Measurements from ENCODE around the gene RANBP17. TPM values are rescaled to one million over a fixed set of nuclear protein-coding genes. Genes with fewer than 3 reads are reported as not detected.

Gene RANBP17
- total and polyA plus RNA-seq, 12 donors: 0.55 to 12.9 (median 5.9) TPM

- H3K27me3 ChIP-seq: peaks cover 0 to 10% (median 0%) of the 10 kb centered on the region in 7 donors
- no peaks in the 10 kb centered on the region for H3K36me3 ChIP-seq
- no peak for TF ChIP-seq CTCF (IDR thresholded peaks at IDR 0.05)
- H3K4me3 ChIP-seq: no peak overlapping the region
- H3K4me1 ChIP-seq: no peaks in the 10 kb centered on the region
- DNase-seq: no peak
- no peaks in the 10 kb centered on the region for H3K9me3 ChIP-seq
- ATAC-seq: no peak
- whole genome bisulfite sequencing, 2 donors: 85 to 90% methylated on average over 4 of the region's 4 CpGs
- no peak overlapping the region for H3K27ac ChIP-seq
- intact Hi-C loops (cut with DNase I): no loop called here
These were observed 25.6 kb upstream of the RANBP17 start for GRCh38 chr5:170836226-170836625.

GRCh38 chr5:170843870-170844269 lies 17.9 kb upstream of the RANBP17 start:
- Histone ChIP-seq H3K4me3 (no peak overlapping the region), H3K36me3 (no peaks in the 10 kb centered on the region), H3K9me3 (no peaks in the 10 kb centered on the region), H3K4me1 (no peaks in the 10 kb centered on the region), H3K27ac (no peak overlapping the region), H3K27me3 (peaks cover 0 to 5% (median 0%) of the 10 kb centered on the region in 7 donors)
- no peak for TF ChIP-seq CTCF (IDR thresholded peaks at IDR 0.05)
- DNase-seq: no peak
- intact Hi-C loops (cut with DNase I): no loop called here
- WGBS, 2 donors: 88 to 92% methylated on average over 2 of the region's 2 CpGs
- ATAC-seq: no peak

GRCh38 chr5:170844651-170845050 lies 17.2 kb upstream of the RANBP17 start:
- Histone ChIP-seq H3K4me1 (no peaks in the 10 kb centered on the region), H3K27ac (no peak overlapping the region), H3K4me3 (no peak overlapping the region), H3K27me3 (peaks cover 0 to 5% (median 0%) of the 10 kb centered on the region in 7 donors), H3K36me3 (no peaks in the 10 kb centered on the region), H3K9me3 (no peaks in the 10 kb centered on the region)
- intact Hi-C loops (cut with DNase I): no loop called here
- ATAC-seq (no peak), DNase-seq (no peak)
- WGBS, 2 donors: 75 to 79% methylated on average over 2 of the region's 2 CpGs
- no peak for TF ChIP-seq CTCF (IDR thresholded peaks at IDR 0.05)

GRCh38 chr5:170846416-170846815 lies 15.4 kb upstream of the RANBP17 start:
- TF ChIP-seq CTCF (IDR thresholded peaks at IDR 0.05): no peak
- Histone ChIP-seq H3K36me3 (no peaks in the 10 kb centered on the region), H3K27ac (no peak overlapping the region), H3K4me1 (no peaks in the 10 kb centered on the region), H3K27me3 (peaks cover 0 to 7% (median 0%) of the 10 kb centered on the region in 7 donors), H3K4me3 (no peak overlapping the region), H3K9me3 (no peaks in the 10 kb centered on the region)
- ATAC-seq (no peak), DNase-seq (no peak)
- intact Hi-C loops (cut with DNase I): no loop called here

GRCh38 chr5:170846846-170847245 lies 15.0 kb upstream of the RANBP17 start:
- H3K9me3 ChIP-seq: no peaks in the 10 kb centered on the region
- ATAC-seq (no peak), DNase-seq (no peak)
- H3K36me3 ChIP-seq: no peaks in the 10 kb centered on the region
- peaks cover 0 to 8% (median 0%) of the 10 kb centered on the region in 7 donors for H3K27me3 ChIP-seq
- no peak for TF ChIP-seq CTCF (IDR thresholded peaks at IDR 0.05)
- H3K4me1 ChIP-seq: no peaks in the 10 kb centered on the region
- H3K27ac ChIP-seq: no peak overlapping the region
- no peak overlapping the region for H3K4me3 ChIP-seq
- intact Hi-C loops (cut with DNase I): no loop called here
